Nephron (organoid): ENCODE results near the gene KLF14.

Experiments used
- H3K27ac Mint-ChIP-seq, 3 experiments: 2 replicates each; pipeline ENCODE4 v1.8.0; 2020; ENCODE audit warnings: mixed read lengths in 3 of 3, mild to moderate bottlenecking in 2 of 3, moderate library complexity in 1 of 3
- H3K27me3 Mint-ChIP-seq: 2 replicates; pipeline ENCODE4 v1.8.0; 2021; ENCODE audit warnings: low read depth, mild to moderate bottlenecking, moderate library complexity, mixed read lengths
- H3K36me3 Mint-ChIP-seq: 2 replicates; pipeline ENCODE4 v1.8.0; 2020; ENCODE audit warnings: low read depth, mixed read lengths
- H3K4me1 Mint-ChIP-seq: 2 replicates; pipeline ENCODE4 v1.8.0; 2020; ENCODE audit warnings: mixed read lengths
- H3K4me3 Mint-ChIP-seq, 3 experiments: 2 replicates each; pipeline ENCODE4 v1.8.0; 2020; ENCODE audit warnings: mild to moderate bottlenecking in 3 of 3, mixed read lengths in 3 of 3, moderate library complexity in 2 of 3
- H3K9me3 Mint-ChIP-seq: 2 replicates; pipeline ENCODE4 v1.8.0; 2020; ENCODE audit warnings: mixed read lengths
- TF ChIP-seq, protein P1 (sequence below), 3 experiments: fragments of 200-600 bp; sonication (generic); IDR thresholded peaks; one replicate each; pipeline ENCODE4 v1.5.0; 2021; ENCODE audit warnings: antibody characterized with exemption in 3 of 3; ENCODE audit not compliant: unreplicated experiment in 3 of 3

KLF14 gene

DNA sequence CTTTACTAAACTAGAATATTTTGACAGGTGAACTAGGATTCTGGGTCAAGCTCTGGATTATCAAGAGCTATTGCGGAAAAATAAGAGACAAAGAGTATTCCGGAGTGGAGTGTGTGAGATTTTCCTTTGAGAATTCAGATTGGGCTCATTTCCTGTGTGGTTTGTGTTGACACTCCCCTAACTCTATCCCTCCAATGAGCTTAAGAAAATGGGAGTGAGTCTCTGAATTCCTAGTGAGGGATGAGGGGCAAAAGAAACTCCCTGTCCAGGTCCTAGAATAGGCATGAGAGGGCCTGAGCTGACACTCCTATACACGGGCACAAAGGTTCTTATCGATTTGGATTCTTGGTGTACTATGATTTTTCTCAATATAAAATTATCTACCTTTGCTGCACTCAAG lies 10.2 kb downstream of the KLF14 start:
- Mint-ChIP-seq H3K27ac (no peak overlapping the region), H3K9me3 (peaks cover 6% of the 10 kb centered on the region), H3K4me1 (no peaks in the 10 kb centered on the region), H3K36me3 (no peaks in the 10 kb centered on the region), H3K4me3 (no peak overlapping the region), H3K27me3 (no peaks in the 10 kb centered on the region)
- TF ChIP-seq, protein P1, sequence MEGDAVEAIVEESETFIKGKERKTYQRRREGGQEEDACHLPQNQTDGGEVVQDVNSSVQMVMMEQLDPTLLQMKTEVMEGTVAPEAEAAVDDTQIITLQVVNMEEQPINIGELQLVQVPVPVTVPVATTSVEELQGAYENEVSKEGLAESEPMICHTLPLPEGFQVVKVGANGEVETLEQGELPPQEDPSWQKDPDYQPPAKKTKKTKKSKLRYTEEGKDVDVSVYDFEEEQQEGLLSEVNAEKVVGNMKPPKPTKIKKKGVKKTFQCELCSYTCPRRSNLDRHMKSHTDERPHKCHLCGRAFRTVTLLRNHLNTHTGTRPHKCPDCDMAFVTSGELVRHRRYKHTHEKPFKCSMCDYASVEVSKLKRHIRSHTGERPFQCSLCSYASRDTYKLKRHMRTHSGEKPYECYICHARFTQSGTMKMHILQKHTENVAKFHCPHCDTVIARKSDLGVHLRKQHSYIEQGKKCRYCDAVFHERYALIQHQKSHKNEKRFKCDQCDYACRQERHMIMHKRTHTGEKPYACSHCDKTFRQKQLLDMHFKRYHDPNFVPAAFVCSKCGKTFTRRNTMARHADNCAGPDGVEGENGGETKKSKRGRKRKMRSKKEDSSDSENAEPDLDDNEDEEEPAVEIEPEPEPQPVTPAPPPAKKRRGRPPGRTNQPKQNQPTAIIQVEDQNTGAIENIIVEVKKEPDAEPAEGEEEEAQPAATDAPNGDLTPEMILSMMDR (IDR thresholded peaks at IDR 0.05; ENCODE audit: unreplicated experiment in 3 of 3), result no peak

DNA sequence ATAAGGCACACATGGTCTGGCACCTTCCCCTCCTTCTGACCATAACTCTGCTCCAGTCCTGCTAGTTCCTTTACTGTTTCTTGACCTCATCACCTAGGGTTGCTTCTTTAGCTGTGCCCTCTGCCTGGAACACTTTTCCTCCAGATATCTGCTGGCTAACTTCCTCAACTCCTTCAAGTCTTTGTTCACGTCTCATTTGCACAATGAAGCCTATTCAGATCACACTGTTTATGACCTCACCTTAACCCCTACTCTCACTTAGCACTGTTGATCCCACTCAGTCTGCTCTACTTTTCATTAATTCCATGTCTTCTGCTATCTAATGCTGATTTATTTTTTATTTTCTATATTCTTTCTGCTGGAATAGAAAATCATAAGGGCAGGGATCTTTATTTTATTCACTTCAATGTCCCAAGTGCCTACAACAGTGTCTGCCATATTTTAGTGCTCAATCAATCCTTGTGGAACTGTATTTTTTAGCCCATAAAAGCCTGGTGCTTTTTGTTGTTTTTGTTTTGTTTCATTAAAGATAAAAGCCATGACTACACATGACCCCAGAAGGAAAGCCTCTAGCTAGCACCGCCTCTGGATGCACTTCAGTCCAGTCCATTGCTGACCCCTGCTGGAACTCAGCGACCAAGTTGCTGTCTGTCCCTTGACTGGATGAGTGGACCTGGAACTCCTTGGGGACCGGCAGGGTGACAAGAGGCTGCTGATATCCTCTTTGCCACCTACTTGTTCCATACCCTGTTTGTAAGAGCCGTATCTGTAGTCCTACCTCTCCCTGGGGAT lies 12.3 kb downstream of the KLF14 start:
- H3K4me1 Mint-ChIP-seq, result no peaks in the 10 kb centered on the region
- no peak overlapping the region for H3K27ac Mint-ChIP-seq
- no peaks in the 10 kb centered on the region for H3K9me3 Mint-ChIP-seq
- H3K4me3 Mint-ChIP-seq, result no peak overlapping the region
- no peaks in the 10 kb centered on the region for H3K36me3 Mint-ChIP-seq
- no peaks in the 10 kb centered on the region for H3K27me3 Mint-ChIP-seq
- TF ChIP-seq, protein P1 (IDR thresholded peaks at IDR 0.05; ENCODE audit: unreplicated experiment in 3 of 3), result peak; percentile 64 to 67 (median 65)

DNA sequence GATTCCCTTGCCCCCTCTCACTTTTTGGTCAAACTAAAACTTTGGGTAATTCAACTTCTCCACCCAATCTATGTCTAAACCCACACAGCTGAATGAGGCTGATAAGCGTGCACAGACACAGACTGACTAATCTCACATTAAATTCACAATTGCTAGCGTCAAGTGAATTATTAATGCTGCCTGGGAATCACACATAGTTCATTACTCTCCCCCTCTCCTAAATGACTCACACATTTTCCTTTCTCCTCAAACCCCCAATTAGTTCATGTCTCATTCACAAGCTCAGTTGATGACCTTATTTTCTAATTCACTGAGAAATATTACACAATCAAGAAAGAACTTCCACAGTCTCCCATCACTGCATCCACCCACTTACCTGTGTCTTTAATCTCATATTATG lies 14.5 kb downstream of the KLF14 start:
- TF ChIP-seq, protein P1 (IDR thresholded peaks at IDR 0.05; ENCODE audit: unreplicated experiment in 3 of 3), result no peak
- H3K9me3 Mint-ChIP-seq, result no peaks in the 10 kb centered on the region
- H3K4me1 Mint-ChIP-seq, result no peaks in the 10 kb centered on the region
- no peaks in the 10 kb centered on the region for H3K36me3 Mint-ChIP-seq
- H3K27me3 Mint-ChIP-seq, result no peaks in the 10 kb centered on the region
- no peak overlapping the region for H3K27ac Mint-ChIP-seq
- H3K4me3 Mint-ChIP-seq, result no peak overlapping the region

- Mint-ChIP-seq H3K4me3 (no peak overlapping the region), H3K36me3 (no peaks in the 10 kb centered on the region), H3K27ac (no peak overlapping the region)
Observed at GRCh38 chr7:130712416-130712815, 21.6 kb downstream of the KLF14 start.

DNA sequence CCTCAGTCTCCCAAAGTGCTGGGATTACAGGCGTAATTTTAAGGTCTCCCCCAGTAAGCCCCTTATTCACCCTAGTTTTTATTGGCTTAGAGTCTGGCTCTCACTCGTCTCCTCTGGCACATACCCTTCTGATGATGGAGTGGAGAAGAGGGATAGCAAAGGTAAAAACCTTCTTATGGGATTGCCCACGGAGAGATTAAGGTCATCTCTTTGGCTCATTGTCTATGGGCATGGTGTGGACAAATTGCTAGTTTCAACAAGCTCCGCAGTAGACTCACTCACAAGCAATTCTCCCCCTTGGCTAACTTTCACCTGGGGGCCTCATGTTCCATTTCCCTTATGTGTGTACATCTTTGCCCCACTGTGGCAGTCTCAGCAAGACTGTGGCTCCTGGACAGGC lies 25.2 kb downstream of the KLF14 start:
- TF ChIP-seq, protein P1 (IDR thresholded peaks at IDR 0.05; ENCODE audit: unreplicated experiment in 3 of 3), result no peak
- H3K4me1 Mint-ChIP-seq, result no peaks in the 10 kb centered on the region
- no peak overlapping the region for H3K27ac Mint-ChIP-seq
- peaks cover 16% of the 10 kb centered on the region for H3K9me3 Mint-ChIP-seq
- H3K36me3 Mint-ChIP-seq, result no peaks in the 10 kb centered on the region
- H3K27me3 Mint-ChIP-seq, result no peaks in the 10 kb centered on the region
- no peak overlapping the region for H3K4me3 Mint-ChIP-seq

More at GRCh38 chr7:130712416-130712815, 21.6 kb downstream of the KLF14 start:
- TF ChIP-seq, protein P1 (IDR thresholded peaks at IDR 0.05; ENCODE audit: unreplicated experiment in 3 of 3), result no peak
- Mint-ChIP-seq H3K27me3 (no peaks in the 10 kb centered on the region), H3K9me3 (no peaks in the 10 kb centered on the region), H3K4me1 (no peaks in the 10 kb centered on the region)

GRCh38 chr7:130708001-130708400 lies 26.0 kb downstream of the KLF14 start:
- H3K4me3 Mint-ChIP-seq, result no peak overlapping the region
- no peaks in the 10 kb centered on the region for H3K4me1 Mint-ChIP-seq
- peaks cover 18% of the 10 kb centered on the region for H3K9me3 Mint-ChIP-seq
- TF ChIP-seq, protein P1 (IDR thresholded peaks at IDR 0.05; ENCODE audit: unreplicated experiment in 3 of 3), result no peak
- no peaks in the 10 kb centered on the region for H3K36me3 Mint-ChIP-seq
- no peak overlapping the region for H3K27ac Mint-ChIP-seq
- H3K27me3 Mint-ChIP-seq, result no peaks in the 10 kb centered on the region
